NCI-H510A treated with DMSO at 0.1 percent for 48 hours (cell line): ENCODE results near the gene WWOX.

ENCODE experiments used
- DNase-seq: peaks from one replicate; lab custom pipeline; 2025; lab: John Stamatoyannopoulos, UW

The WWOX gene

DNA sequence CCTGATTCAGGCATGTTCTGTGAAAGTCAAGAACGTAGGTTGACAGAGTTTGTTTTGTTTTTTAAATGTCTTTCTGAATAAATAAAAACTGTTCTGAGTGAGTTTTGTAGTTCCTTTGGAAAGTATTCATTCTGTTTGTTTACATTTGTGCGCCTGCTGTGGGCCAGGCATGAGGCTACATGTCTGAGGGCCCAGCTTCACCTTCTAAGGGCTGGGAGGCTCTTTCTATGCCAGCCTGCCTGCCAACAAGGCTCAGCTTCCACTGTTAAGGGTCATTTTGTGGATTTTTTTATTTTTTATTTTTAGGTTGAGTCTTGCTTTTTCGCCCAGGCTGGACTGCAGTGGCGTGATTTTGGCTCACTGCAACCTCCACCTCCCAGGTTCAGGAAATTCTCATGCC, 6.1 kb downstream of the WWOX start:
- no peak for DNase-seq

- DNase-seq: no peak
Measured at GRCh38 chr16:78106686-78107085, 7.2 kb downstream of the WWOX start.

DNA sequence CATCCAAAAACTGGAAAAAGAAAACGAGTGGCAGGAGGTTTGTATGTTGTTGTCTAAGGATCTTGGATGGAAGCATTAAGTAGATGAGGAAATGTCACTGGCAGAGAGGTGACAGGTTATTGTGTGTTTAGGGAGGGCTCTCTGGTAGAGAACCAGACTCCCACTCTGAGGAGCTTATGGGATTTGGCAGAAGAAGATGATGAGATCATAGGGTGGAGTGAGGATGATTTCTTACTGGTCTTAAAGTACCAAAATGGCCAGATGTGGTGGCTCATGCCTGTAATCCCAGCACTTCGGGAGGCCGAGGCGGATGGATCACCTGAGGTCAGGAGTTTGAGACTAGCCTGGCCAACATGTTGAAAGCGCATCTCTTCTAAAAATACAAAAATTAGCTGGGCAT, 9.0 kb downstream of the WWOX start:
- DNase-seq: no peak

DNA sequence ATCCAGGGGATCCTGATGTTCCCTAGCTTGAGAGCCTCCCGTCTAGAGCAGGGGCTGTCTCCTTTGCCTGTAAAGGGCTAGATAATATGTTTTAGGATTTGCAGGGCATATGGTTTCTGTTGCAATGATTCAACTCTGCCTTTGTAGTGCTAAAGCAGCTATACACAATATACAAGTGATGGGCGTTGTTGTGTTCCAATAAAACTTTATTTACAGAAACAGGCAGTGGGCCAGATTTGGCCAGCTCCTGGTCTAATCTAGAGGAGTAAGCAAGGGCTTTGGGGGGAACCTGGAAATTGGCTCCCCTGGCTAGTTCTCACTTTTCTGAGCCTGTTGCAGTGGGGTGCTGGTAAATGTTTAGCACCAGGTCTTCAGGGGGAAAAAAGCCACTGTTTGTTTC, 13.8 kb downstream of the WWOX start:
- DNase-seq: no peak

DNA sequence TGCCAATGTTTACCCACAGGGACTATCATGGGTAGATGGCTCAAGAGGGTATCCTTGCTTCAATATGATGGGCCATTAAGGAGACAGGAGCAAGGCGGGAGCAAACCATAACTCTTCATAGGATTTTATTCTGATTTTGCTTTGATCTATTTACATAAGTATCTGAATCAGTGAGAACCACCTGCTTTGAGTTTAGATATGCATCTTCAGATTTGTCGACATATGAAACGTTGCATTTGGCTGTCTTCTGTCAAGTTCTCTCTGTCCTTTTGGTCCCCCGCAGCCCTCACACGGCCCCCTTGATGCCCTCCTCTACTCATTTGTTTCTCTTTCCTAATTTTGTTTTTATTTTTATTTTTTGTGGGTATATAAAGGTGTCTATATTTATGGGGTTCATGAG, 16.2 kb downstream of the WWOX start:
- DNase-seq: no peak

GRCh38 chr16:78116946-78117345, 17.5 kb downstream of the WWOX start:
- DNase-seq: peak; percentile 15

- DNase-seq: no peak
Measured at GRCh38 chr16:78117391-78117790, 17.9 kb downstream of the WWOX start.

DNA sequence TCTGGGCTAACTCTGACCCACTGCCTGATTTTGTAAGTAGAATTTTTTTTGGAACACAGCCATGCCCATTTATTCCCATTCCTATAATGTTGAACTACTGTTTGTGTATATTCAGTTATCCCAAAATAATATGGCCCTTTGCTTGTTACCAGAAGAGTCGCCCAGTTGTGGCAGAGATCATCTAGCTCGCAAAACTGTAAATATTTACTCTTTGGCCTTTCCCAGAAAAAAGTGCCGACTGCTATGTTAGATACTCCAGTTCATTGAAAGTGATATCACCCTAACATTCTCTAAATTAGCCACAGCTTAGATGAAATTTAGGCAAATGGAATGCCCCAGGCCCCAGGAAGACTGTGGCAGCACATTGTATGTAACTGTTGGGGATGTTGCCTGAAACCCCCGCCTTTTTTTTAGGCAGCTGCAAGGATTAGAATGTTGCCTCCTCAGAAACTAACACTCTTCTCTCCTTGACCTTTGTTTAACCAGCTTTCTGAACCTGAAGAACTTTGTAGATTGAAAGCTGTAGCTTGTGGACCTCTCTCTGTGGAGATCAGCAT, 19.1 kb downstream of the WWOX start:
- no peak for DNase-seq

- DNase-seq: peak; percentile 69
Measured at GRCh38 chr16:78122774-78123315, 23.4 kb downstream of the WWOX start.

- no peak for DNase-seq
Measured at GRCh38 chr16:78125112-78125844, 25.8 kb downstream of the WWOX start.

DNA sequence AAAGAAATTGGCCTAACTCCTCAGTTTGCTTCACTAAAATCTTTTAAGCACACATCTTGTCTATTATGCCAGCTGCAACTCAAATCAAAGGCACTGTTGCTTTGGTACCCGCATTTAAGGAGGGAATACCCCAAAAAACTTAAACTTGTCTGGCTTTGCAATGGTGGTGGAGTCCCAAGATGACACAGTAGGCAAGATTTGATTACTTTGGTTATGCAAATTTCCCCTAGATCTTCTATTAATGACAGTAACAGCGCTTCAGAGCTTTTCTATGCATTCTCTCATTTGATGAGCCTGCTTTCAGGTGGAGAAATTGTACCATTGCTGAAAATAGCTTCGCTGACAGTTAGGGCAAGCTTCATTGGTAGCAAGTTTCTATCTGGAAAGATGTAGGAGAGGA, 27.2 kb downstream of the WWOX start:
- DNase-seq: no peak

- DNase-seq: peak; percentile 21
Measured at GRCh38 chr16:78127130-78127529, 27.7 kb downstream of the WWOX start.

GRCh38 chr16:78128913-78129312, 29.5 kb downstream of the WWOX start:
- DNase-seq: no peak

DNA sequence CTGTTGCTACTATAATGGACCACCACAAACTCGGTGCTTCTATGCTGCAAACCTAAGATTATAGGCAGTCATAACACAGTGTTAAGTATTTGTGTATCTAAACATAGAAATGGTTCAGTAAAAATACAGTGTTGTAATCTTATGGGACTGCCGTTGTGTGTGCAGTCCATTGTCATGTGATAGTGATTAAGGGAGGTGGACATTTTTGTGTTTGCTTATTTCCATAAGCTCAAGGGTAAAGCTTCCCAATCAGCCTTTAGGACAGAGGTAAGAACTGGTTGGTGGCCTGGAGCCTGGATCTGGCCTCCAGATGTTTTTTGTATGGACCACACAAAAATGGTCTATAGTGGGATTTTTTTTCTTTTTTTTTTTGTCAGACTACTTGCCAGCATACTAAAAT, 29.9 kb downstream of the WWOX start:
- no peak for DNase-seq

- no peak for DNase-seq
Measured at GRCh38 chr16:78130083-78130608, 30.7 kb downstream of the WWOX start.

GRCh38 chr16:78130950-78131349, 31.5 kb downstream of the WWOX start:
- DNase-seq: no peak

DNA sequence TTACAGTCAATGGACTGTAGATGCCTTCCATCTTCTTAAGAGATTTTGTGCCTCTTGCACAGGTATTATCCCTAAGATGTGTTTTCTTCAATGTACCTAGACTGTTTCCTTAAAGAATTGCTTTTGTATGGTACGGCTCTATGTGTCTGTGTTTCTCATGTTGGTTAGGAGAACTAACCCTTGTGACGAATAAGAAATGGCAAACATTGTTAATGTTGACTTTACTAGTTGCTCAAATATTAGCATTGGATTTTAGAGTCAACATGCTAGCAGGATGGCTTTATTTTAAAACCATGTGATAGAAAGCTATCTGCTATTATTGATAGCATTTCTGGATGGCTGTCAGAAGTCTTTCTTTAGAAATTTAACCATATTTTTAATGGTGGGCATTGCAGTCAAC, 34.5 kb downstream of the WWOX start:
- DNase-seq: peak; percentile 38

DNA sequence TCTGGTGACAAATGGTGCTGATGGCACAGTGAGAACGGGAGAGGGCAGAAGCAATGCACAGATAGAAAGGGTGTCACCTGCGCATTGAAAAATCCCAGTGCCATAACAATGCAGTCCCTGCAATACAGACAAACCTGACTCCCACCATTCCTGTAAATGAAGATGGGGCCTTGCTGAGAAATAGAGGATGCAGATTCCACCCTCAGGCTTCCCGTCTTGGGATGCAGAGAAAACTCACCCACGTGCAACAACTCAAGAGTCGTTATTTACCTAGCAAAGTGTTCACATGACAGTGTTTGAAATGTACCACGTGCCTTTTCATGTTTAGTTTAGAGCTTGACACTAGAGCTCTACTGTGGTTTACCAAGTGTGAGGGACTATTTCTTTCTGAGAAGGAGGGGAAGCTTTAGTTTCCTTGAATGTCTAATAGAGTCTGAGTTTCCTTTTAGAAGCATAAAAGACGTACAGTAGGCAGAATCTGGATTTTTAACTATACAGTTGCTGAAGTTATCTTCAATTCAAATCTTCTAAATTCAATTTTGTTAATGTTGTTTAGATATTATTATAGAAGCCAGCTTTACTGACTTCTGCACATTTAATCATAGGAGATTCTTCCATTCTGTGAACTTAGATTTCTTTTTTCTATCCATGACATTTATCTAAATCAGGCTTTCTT, 35.6 kb downstream of the WWOX start:
- peak; percentile 72 for DNase-seq

DNA sequence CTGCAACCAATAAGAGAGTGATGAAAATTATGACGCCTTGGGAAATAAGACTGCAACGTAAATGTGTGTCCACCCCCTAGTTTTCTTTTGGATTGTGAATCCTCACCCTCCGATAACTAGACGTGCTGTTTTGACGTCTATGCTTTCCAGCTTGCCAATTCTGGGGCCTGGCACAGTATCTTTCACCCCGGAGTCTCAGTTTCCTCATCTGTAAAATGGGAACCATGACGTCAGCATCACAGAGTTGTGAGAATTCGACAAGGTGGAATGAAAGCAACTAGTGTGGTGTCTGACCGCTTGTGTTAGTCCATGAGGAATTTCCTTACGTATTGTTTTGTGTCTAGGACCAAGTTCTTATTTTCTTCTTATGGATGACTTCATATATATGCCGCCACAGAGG, 37.7 kb downstream of the WWOX start:
- no peak for DNase-seq

DNA sequence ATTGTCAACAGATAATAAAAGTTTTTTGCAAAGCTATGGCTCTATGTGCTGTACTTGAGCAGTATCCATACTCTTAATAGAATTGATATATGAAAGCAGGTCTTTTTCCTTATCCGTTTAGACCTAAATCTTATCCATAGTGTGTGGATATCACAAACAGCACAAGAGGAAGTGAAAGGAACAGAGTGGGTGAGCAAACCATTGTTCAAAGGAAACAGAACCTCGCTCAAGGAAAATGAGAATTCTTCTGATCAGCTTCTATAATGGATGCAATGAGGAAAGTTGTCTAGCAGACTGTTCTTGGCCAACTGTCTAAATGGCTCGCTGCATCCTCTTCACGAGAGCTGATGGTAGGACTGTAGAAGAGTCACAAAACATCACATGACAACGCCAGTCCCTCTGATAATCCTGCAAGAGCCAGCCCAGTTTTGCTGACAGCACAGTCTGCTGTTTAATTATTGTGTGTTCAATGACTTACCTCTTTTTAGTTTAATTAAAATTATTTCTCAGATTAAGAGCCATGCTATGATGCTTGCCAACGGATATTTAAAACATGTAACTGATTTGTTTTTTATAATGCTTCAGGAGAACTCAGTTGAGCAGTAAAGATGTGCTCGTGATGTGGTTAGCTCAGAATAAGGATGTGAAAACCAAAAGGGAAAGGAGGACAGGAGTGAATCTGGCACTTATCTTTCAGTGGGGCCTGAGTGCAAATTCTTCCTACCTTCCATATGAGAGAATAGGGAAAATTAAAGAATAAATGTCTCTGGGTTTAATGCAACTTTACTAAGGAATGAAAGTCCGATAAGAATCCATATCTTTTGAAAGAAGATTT, 38.5 kb downstream of the WWOX start:
- DNase-seq: no peak

- DNase-seq: no peak
Measured at GRCh38 chr16:78140818-78141466, 41.5 kb downstream of the WWOX start.

DNA sequence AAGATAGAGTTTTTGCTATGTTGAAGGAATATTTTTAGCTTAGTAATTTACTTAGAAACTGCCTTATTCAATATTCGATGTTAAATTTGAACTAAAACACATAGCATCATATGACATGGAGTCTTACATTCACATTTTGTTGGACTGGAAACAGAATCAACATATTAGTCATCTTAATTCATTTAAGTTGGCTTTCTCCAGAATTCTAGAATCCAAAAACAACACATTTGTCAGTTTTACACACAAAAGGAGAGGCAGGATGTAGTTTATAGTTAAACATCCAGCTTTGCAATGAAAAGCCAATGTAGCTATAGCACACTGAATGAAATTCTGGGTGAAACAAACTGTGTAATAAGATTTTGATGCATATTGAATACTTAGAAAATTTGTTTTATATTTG, 43.3 kb downstream of the WWOX start:
- DNase-seq: no peak
